NCI-H510A treated with DMSO at 0.1 percent for 48 hours (cell line): ENCODE data around the gene ERC1.
"Not testable (repeated sequence)": the region's sequence is repeated elsewhere in the genome, so short reads cannot be mapped to it uniquely, and the experiment has no call there.

Source experiments
- DNase-seq: peaks from one replicate; lab custom pipeline; 2025; lab: John Stamatoyannopoulos, UW

The ERC1 gene

GRCh38 chr12:1022032-1022970, 31.3 kb downstream of the ERC1 start:
- no peak for DNase-seq

- DNase-seq = no peak
These were observed 39.8 kb downstream of the ERC1 start for GRCh38 chr12:1030779-1031178.

- DNase-seq = no peak
These were observed 43.2 kb downstream of the ERC1 start for GRCh38 chr12:1034243-1034642.

GRCh38 chr12:1034751-1035457, 43.9 kb downstream of the ERC1 start:
- no peak for DNase-seq

- no peak for DNase-seq
These were observed 50.5 kb downstream of the ERC1 start for GRCh38 chr12:1041478-1041877.

GRCh38 chr12:1044199-1044598, 53.2 kb downstream of the ERC1 start:
- DNase-seq = no peak

GRCh38 chr12:1044696-1045095, 53.7 kb downstream of the ERC1 start:
- DNase-seq = no peak

GRCh38 chr12:1046727-1047126, 55.7 kb downstream of the ERC1 start:
- DNase-seq = no peak

- DNase-seq = no peak
These were observed 57.1 kb downstream of the ERC1 start for GRCh38 chr12:1047898-1048660.

- DNase-seq = no peak
These were observed 59.2 kb downstream of the ERC1 start for GRCh38 chr12:1050059-1050707.

GRCh38 chr12:1051672-1052071, 60.6 kb downstream of the ERC1 start:
- DNase-seq = not testable (repeated sequence)

- no peak for DNase-seq
These were observed 62.7 kb downstream of the ERC1 start for GRCh38 chr12:1053690-1054089.

- no peak for DNase-seq
These were observed 63.3 kb downstream of the ERC1 start for GRCh38 chr12:1054117-1054870.

- no peak for DNase-seq
These were observed 65.4 kb downstream of the ERC1 start for GRCh38 chr12:1056390-1056789.

- DNase-seq = no peak
These were observed 67.4 kb downstream of the ERC1 start for GRCh38 chr12:1058423-1058822.

- no peak for DNase-seq
These were observed 68.1 kb downstream of the ERC1 start for GRCh38 chr12:1059162-1059561.

GRCh38 chr12:1063852-1064251, 72.8 kb downstream of the ERC1 start:
- DNase-seq = no peak

- no peak for DNase-seq
These were observed 73.3 kb downstream of the ERC1 start for GRCh38 chr12:1064317-1064716.

GRCh38 chr12:1065629-1066028, 74.6 kb downstream of the ERC1 start:
- no peak for DNase-seq

- DNase-seq = no peak
These were observed 78.8 kb downstream of the ERC1 start for GRCh38 chr12:1069846-1070245.

- DNase-seq = no peak
These were observed 80.2 kb downstream of the ERC1 start for GRCh38 chr12:1071182-1071581.
